ENCODE results near the gene SLC25A43. TPM values are rescaled to one million over a fixed set of nuclear protein-coding genes. Genes with fewer than 3 reads are reported as not detected.
"Not testable (repeated sequence)": the region's sequence is repeated elsewhere in the genome, so short reads cannot be mapped to it uniquely, and the experiment has no call there.

The SLC25A43 gene
- total RNA-seq, 4 donors from 2014 or later: 9.2 to 33.5 (median 12.5) TPM

DNA sequence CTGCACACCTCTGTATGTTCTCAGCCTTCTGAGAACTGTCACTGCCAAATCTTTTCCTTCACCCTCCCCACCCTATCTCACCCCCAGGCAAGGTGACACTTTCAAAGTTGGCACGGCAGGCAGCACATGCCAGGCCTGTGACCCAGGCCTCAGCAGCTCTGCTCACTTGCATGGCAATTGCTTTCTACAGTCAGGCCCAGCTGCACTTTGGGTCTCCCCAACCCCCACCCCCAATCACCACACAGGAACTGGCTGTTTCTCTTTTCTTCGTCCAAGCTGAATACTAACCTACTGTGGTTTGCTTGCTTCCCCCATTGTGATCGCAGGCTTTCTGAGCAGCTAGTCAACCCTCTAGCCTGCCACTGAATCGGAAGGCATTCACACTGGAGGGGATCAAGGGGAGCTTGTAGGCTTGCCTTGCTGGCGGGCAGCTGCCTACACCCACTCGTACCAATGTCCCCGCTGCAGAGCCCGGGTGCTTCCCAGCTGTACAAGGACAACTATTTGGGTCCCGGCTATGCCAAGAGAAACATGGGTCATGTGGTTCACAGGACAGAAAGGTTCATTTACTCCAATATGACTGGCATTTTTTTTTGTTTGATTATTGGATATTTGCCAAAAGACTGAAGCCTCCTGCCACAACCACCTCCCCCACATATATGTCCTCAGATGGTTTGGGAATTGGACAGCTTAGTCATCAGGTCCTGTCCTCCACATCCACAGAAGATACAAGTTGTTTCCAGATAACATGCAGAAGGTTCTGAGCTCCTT lies 28.1 kb downstream of the SLC25A43 start:
- H3K4me3 ChIP-seq: no peak overlapping the region
- intact Hi-C loops (cut with DNase I; ENCODE audit: low total_unique reads): no loop called here
- H3K9me3 ChIP-seq: no peaks in the 10 kb centered on the region
- DNase-seq: no peak
- TF ChIP-seq POLR2A (IDR thresholded peaks at IDR 0.05): no peak
- TF ChIP-seq, protein P1, sequence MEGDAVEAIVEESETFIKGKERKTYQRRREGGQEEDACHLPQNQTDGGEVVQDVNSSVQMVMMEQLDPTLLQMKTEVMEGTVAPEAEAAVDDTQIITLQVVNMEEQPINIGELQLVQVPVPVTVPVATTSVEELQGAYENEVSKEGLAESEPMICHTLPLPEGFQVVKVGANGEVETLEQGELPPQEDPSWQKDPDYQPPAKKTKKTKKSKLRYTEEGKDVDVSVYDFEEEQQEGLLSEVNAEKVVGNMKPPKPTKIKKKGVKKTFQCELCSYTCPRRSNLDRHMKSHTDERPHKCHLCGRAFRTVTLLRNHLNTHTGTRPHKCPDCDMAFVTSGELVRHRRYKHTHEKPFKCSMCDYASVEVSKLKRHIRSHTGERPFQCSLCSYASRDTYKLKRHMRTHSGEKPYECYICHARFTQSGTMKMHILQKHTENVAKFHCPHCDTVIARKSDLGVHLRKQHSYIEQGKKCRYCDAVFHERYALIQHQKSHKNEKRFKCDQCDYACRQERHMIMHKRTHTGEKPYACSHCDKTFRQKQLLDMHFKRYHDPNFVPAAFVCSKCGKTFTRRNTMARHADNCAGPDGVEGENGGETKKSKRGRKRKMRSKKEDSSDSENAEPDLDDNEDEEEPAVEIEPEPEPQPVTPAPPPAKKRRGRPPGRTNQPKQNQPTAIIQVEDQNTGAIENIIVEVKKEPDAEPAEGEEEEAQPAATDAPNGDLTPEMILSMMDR (IDR thresholded peaks at IDR 0.05): no peak
- no peak overlapping the region for H3K27ac ChIP-seq
- H3K4me1 ChIP-seq: no peaks in the 10 kb centered on the region
- H3K36me3 ChIP-seq: no peaks in the 10 kb centered on the region
- no peaks in the 10 kb centered on the region for H3K27me3 ChIP-seq

GRCh38 chrX:119427795-119428185 lies 28.7 kb downstream of the SLC25A43 start:
- H3K27ac ChIP-seq: no peak overlapping the region
- no peak for DNase-seq
- H3K36me3 ChIP-seq: no peaks in the 10 kb centered on the region
- no peak overlapping the region for H3K4me3 ChIP-seq
- no peaks in the 10 kb centered on the region for H3K9me3 ChIP-seq
- no peaks in the 10 kb centered on the region for H3K4me1 ChIP-seq
- intact Hi-C loops (cut with DNase I; ENCODE audit: low total_unique reads): no loop called here
- H3K27me3 ChIP-seq: no peaks in the 10 kb centered on the region
- TF ChIP-seq, protein P1 (IDR thresholded peaks at IDR 0.05): no peak
- TF ChIP-seq POLR2A (IDR thresholded peaks at IDR 0.05): no peak

- Histone ChIP-seq H3K36me3 (no peaks in the 10 kb centered on the region), H3K9me3 (no peaks in the 10 kb centered on the region), H3K4me1 (no peaks in the 10 kb centered on the region), H3K27me3 (no peaks in the 10 kb centered on the region), H3K27ac (no peak overlapping the region), H3K4me3 (no peak overlapping the region)
- intact Hi-C loops (cut with DNase I; ENCODE audit: low total_unique reads): no loop called here
- no peak for DNase-seq
- TF ChIP-seq, protein P1 (IDR thresholded peaks at IDR 0.05): no peak
- TF ChIP-seq POLR2A (IDR thresholded peaks at IDR 0.05): no peak
Measured at GRCh38 chrX:119429471-119429870, 30.3 kb downstream of the SLC25A43 start.

DNA sequence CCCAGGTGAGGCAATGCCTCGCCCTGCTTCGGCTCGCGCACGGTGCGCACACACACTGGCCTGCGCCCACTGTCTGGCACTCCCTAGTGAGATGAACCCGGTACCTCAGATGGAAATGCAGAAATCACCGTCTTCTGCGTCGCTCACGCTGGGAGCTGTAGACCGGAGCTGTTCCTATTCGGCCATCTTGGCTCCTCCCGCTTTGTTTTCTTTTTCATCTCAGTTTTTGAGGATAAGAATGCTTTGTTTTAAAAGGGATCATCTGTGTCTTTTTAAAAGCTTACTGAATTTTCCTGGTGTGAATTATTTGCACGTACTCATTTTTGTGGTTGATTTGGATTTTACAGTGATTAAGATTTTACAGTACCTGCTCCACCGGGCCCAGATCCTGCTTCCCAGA lies 42.2 kb downstream of the SLC25A43 start:
- H3K4me1 ChIP-seq; H3K27me3 ChIP-seq; H3K9me3 ChIP-seq; H3K27ac ChIP-seq; H3K36me3 ChIP-seq; DNase-seq; intact Hi-C loops (cut with DNase I; ENCODE audit: low total_unique reads); H3K4me3 ChIP-seq: not testable (repeated sequence)

GRCh38 chrX:119442286-119442685 lies 43.1 kb downstream of the SLC25A43 start:
- Histone ChIP-seq H3K9me3 (no peaks in the 10 kb centered on the region), H3K4me3 (no peak overlapping the region), H3K27me3 (no peaks in the 10 kb centered on the region), H3K27ac (no peak overlapping the region), H3K36me3 (no peaks in the 10 kb centered on the region), H3K4me1 (no peaks in the 10 kb centered on the region)
- intact Hi-C loops (cut with DNase I; ENCODE audit: low total_unique reads): no loop called here
- no peak for DNase-seq
- TF ChIP-seq, protein P1 (IDR thresholded peaks at IDR 0.05): no peak
- TF ChIP-seq POLR2A (IDR thresholded peaks at IDR 0.05): no peak

All from uterus (tissue), 4 donors.